Mesenchymal stem cell (in vitro differentiated cells and primary cell): ENCODE results near the gene WNT8B.

ENCODE experiments used
- DNase-seq: peaks from one replicate; pipeline ENCODE4 v3.0.0-alpha.2; 2013
- H2AFZ ChIP-seq: one replicate; pipeline ENCODE4 v1.6.1; 2013; ENCODE audit warnings: low read depth, mild to moderate bottlenecking, control low read depth, inconsistent platforms, low read length, moderate library complexity
- H2AK5ac ChIP-seq: 2 replicates; pipeline ENCODE4 v1.6.1; 2013; ENCODE audit warnings: low read length, moderate library complexity, mild to moderate bottlenecking, inconsistent platforms; ENCODE audit not compliant: severe bottlenecking
- H2BK120ac ChIP-seq: one replicate; pipeline ENCODE4 v1.6.1; 2013; ENCODE audit warnings: low read depth, mild to moderate bottlenecking, inconsistent platforms, low read length, moderate library complexity
- H2BK12ac ChIP-seq, 2 experiments: one replicate each; pipeline ENCODE4 v1.6.1; 2013; ENCODE audit warnings: inconsistent platforms in 2 of 2, low read length in 2 of 2, mild to moderate bottlenecking in 2 of 2, moderate library complexity in 2 of 2, control low read depth in 1 of 2
- H2BK15ac ChIP-seq: one replicate; pipeline ENCODE4 v1.6.1; 2013; ENCODE audit warnings: mild to moderate bottlenecking, low read depth, inconsistent platforms; ENCODE audit not compliant: poor library complexity, severe bottlenecking
- H2BK5ac ChIP-seq: 2 replicates; pipeline ENCODE4 v1.6.1; 2013; ENCODE audit warnings: low read depth, mild to moderate bottlenecking, low read length, control low read depth, inconsistent platforms; ENCODE audit not compliant: poor library complexity, severe bottlenecking
- H3K14ac ChIP-seq, 2 experiments: one replicate each; pipeline ENCODE4 v1.6.1; 2013; ENCODE audit warnings: inconsistent platforms in 2 of 2, low read length in 2 of 2, control low read depth in 1 of 2, mild to moderate bottlenecking in 1 of 2, moderate library complexity in 1 of 2
- H3K18ac ChIP-seq, 2 experiments: one replicate each; pipeline ENCODE4 v1.6.1; 2013; ENCODE audit warnings: inconsistent platforms in 2 of 2, low read length in 2 of 2, control low read depth in 1 of 2, low read depth in 1 of 2, mild to moderate bottlenecking in 1 of 2
- H3K23ac ChIP-seq, 2 experiments: one replicate each; pipeline ENCODE4 v1.6.1; 2013; ENCODE audit warnings: inconsistent platforms in 2 of 2, low read length in 2 of 2, mild to moderate bottlenecking in 2 of 2, moderate library complexity in 2 of 2, control low read depth in 1 of 2
- H3K27ac ChIP-seq: 2 replicates; pipeline ENCODE4 v1.5.1; 2013; ENCODE audit warnings: mild to moderate bottlenecking, moderate library complexity, low read length, control low read depth, inconsistent platforms; ENCODE audit not compliant: poor library complexity, severe bottlenecking
- H3K27me3 ChIP-seq, 2 experiments: 2 replicates each; pipeline versions ENCODE4 v1.6.1 to v1.7.0; 2013; ENCODE audit warnings: low read length in 2 of 2, mild to moderate bottlenecking in 2 of 2, moderate library complexity in 2 of 2, control low read depth in 1 of 2, inconsistent platforms in 1 of 2; ENCODE audit not compliant: control insufficient read depth in 1 of 2, insufficient read depth in 1 of 2
- H3K36me3 ChIP-seq, 2 experiments: 2 replicates each; pipeline versions ENCODE4 v1.6.1 to v1.7.0; 2013; ENCODE audit warnings: low read length in 2 of 2, control low read depth in 1 of 2, inconsistent platforms in 1 of 2, low read depth in 1 of 2, mild to moderate bottlenecking in 1 of 2; ENCODE audit not compliant: insufficient read depth in 2 of 2, control insufficient read depth in 1 of 2
- H3K4ac ChIP-seq, 2 experiments: one replicate each; pipeline ENCODE4 v1.6.1; 2013; ENCODE audit warnings: inconsistent platforms in 2 of 2, low read length in 2 of 2, mild to moderate bottlenecking in 2 of 2, moderate library complexity in 2 of 2, control low read depth in 1 of 2, low read depth in 1 of 2
- H3K4me1 ChIP-seq: 2 replicates; pipeline ENCODE4 v1.6.1; 2013; ENCODE audit warnings: low read depth, low read length, control low read depth; ENCODE audit not compliant: control insufficient read depth, insufficient read depth
- H3K4me2 ChIP-seq: 2 replicates; pipeline ENCODE4 v1.6.1; 2013; ENCODE audit warnings: low read length, mild to moderate bottlenecking, inconsistent platforms; ENCODE audit not compliant: poor library complexity, severe bottlenecking
- H3K4me3 ChIP-seq, 2 experiments: 2 replicates each; pipeline versions ENCODE4 v1.5.1 to v1.7.0; 2013; ENCODE audit warnings: low read length in 2 of 2, mild to moderate bottlenecking in 2 of 2, control low read depth in 1 of 2, low read depth in 1 of 2; ENCODE audit not compliant: insufficient read depth in 1 of 2
- H3K79me1 ChIP-seq: replicated peaks from 2 replicates; pipeline ENCODE4 v1.6.1; 2013; ENCODE audit warnings: mild to moderate bottlenecking, control low read depth, low read length, inconsistent platforms; ENCODE audit not compliant: poor library complexity, severe bottlenecking
- H3K9ac ChIP-seq: 2 replicates; pipeline ENCODE4 v1.7.0; 2013; ENCODE audit warnings: mild to moderate bottlenecking, low read length, moderate library complexity
- H3K9me3 ChIP-seq: 2 replicates; pipeline ENCODE4 v1.7.0; 2013; ENCODE audit warnings: mild to moderate bottlenecking, low read length; ENCODE audit not compliant: control insufficient read depth
- H4K8ac ChIP-seq: one replicate; pipeline ENCODE4 v1.6.1; 2013; ENCODE audit warnings: inconsistent platforms, mild to moderate bottlenecking, low read length, moderate library complexity
- H4K91ac ChIP-seq: one replicate; pipeline ENCODE4 v1.6.1; 2013; ENCODE audit warnings: mild to moderate bottlenecking, low read length, inconsistent platforms

Gene WNT8B

DNA sequence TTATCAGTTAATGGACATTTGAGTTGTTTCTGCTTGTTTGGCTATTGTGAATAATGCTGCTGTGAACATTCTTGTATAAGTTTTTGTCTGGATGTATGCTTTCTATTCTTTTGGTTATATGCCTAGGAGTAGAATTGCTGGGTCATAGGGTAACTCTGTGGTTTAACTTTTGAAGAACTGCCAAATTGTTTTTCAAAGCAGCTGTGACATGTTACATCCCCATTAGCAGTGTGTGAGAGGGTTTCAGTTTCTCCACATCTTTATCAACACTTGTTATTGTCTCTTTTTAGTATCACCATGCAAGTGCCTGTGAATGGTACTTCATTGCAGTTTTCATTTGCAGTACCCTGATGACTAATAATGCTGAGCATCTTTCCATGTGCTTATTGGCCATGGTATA, 69.0 kb downstream of the WNT8B start:
- H3K18ac ChIP-seq: no peak overlapping the region
- H4K91ac ChIP-seq: no peak overlapping the region
- H2BK15ac ChIP-seq: no peak overlapping the region
- no peak overlapping the region for H2BK120ac ChIP-seq
- peaks cover 6% of the 10 kb centered on the region for H3K4me1 ChIP-seq
- no peak overlapping the region for H3K14ac ChIP-seq
- H3K27ac ChIP-seq: no peak overlapping the region
- H3K4me2 ChIP-seq: no peak overlapping the region
- H4K8ac ChIP-seq: no peak overlapping the region
- no peak overlapping the region for H3K9ac ChIP-seq
- no peak overlapping the region for H3K4me3 ChIP-seq
- no peaks in the 10 kb centered on the region for H3K27me3 ChIP-seq
- no peak overlapping the region for H2AFZ ChIP-seq
- H3K4ac ChIP-seq: no peak overlapping the region
- H2AK5ac ChIP-seq: no peak overlapping the region
- H3K23ac ChIP-seq: no peak overlapping the region
- no peak for DNase-seq
- no peak overlapping the region for H2BK12ac ChIP-seq
- no peaks in the 10 kb centered on the region for H3K9me3 ChIP-seq
- no peak overlapping the region for H2BK5ac ChIP-seq
- peaks cover 2 to 12% of the 10 kb centered on the region in 2 experiments for H3K36me3 ChIP-seq
- peaks cover 23% of the 10 kb centered on the region for H3K79me1 ChIP-seq
